Caco-2 (cell line): ENCODE measurements around the gene SIRT7. TPM values are rescaled to one million over a fixed set of nuclear protein-coding genes. Genes with fewer than 3 reads are reported as not detected.
"Not testable (repeated sequence)": the region's sequence is repeated elsewhere in the genome, so short reads cannot be mapped to it uniquely, and the experiment has no call there.

ENCODE experiments used
- BruUV-seq: library from RNA; stranded (reverse); fragments of 400-500 nt; replicated peaks from 2 replicates; lab custom pipeline; 2021; lab: Mats Ljungman, UMichigan
- CTCF ChIA-PET: fragments of 300-600 bp; sonication (Branson Sonifier 250); formaldehyde crosslinking; loops from one replicate; lab custom pipeline; 2022; ENCODE audit warnings: antibody characterized with exemption; lab: Charles Lee
- POLR2A ChIA-PET: fragments of 300-600 bp; sonication (Branson Sonifier 250); formaldehyde crosslinking; loops from one replicate; lab custom pipeline; 2022; ENCODE audit warnings: antibody characterized with exemption; lab: Charles Lee
- DNase-seq, 2 experiments: peaks; one replicate each; pipeline versions ENCODE4 v3.0.0 to v3.0.0-alpha.2; 2020 to 2022
- H3K27me3 ChIP-seq: replicated peaks from 2 replicates; pipeline ENCODE4 v1.6.0; 2011; ENCODE audit warnings: low read length; ENCODE audit not compliant: control insufficient read depth, insufficient read depth
- H3K36me3 ChIP-seq: 2 replicates; pipeline ENCODE4 v1.5.1; 2011; ENCODE audit warnings: low read length; ENCODE audit not compliant: control insufficient read depth, insufficient read depth
- H3K4me1 ChIP-seq: fragments of 250-450 bp; sonication (Bioruptor Pico); 2 replicates; pipeline ENCODE4 v1.5.1; 2020; ENCODE audit warnings: mild to moderate bottlenecking
- H3K4me3 ChIP-seq: 2 replicates; pipeline ENCODE4 v1.5.1; 2011; ENCODE audit warnings: low read depth, mild to moderate bottlenecking, control low read depth, low read length
- H3K9me3 ChIP-seq: fragments of 250-450 bp; sonication (Bioruptor Pico); 2 replicates; pipeline ENCODE4 v1.5.1; 2020; ENCODE audit warnings: mild to moderate bottlenecking, moderate library complexity
- H3K27ac Mint-ChIP-seq: one replicate; pipeline ENCODE4 v1.8.0; 2022; ENCODE audit warnings: mixed read lengths; ENCODE audit not compliant: unreplicated experiment
- H3K27me3 Mint-ChIP-seq: one replicate; pipeline ENCODE4 v1.8.0; 2022; ENCODE audit warnings: mixed read lengths; ENCODE audit not compliant: insufficient read depth, unreplicated experiment
- H3K36me3 Mint-ChIP-seq: one replicate; pipeline ENCODE4 v1.8.0; 2022; ENCODE audit warnings: mild to moderate bottlenecking, mixed read lengths; ENCODE audit not compliant: insufficient read depth, unreplicated experiment
- H3K4me1 Mint-ChIP-seq: one replicate; pipeline ENCODE4 v1.8.0; 2022; ENCODE audit warnings: low read depth, mixed read lengths; ENCODE audit not compliant: unreplicated experiment
- H3K4me3 Mint-ChIP-seq: one replicate; pipeline ENCODE4 v1.8.0; 2022; ENCODE audit warnings: mild to moderate bottlenecking, moderate library complexity, mixed read lengths; ENCODE audit not compliant: unreplicated experiment
- H3K9me3 Mint-ChIP-seq: one replicate; pipeline ENCODE4 v1.8.0; 2022; ENCODE audit warnings: mixed read lengths; ENCODE audit not compliant: unreplicated experiment
- CTCF ChIP-seq, 2 experiments: fragments of 200-600 bp in 1 of 2; IDR thresholded peaks; 1 replicate in 1 of 2; 2 replicates in 1 of 2; pipeline versions ENCODE4 v1.5.1 to v1.8.0; 2011 to 2022; ENCODE audit warnings: antibody characterized with exemption in 1 of 2, control low read depth in 1 of 2, inconsistent platforms in 1 of 2, low read depth in 1 of 2, low read length in 1 of 2, mild to moderate bottlenecking in 1 of 2, moderate library complexity in 1 of 2; ENCODE audit not compliant: insufficient read depth in 1 of 2, severe bottlenecking in 1 of 2, unreplicated experiment in 1 of 2
- intact Hi-C: fragments of 100-400 bp; cut with micrococcal nuclease; formaldehyde crosslinking; loops from one replicate; pipeline ENCODE4 v1.10.0; 2022; ENCODE audit not compliant: unreplicated experiment
- total RNA-seq: library from RNA; stranded (reverse); gene quantifications from 2 replicates; pipeline ENCODE4 v1.2.3, GENCODE V29; 2022

Gene SIRT7
- total RNA-seq, 1 experiment from 2014 or later, result 55.6 TPM

- Mint-ChIP-seq H3K27me3 (no peaks in the 10 kb centered on the region), H3K27ac (no peak overlapping the region), H3K4me3 (no peak overlapping the region), H3K36me3 (peaks cover 70% of the 10 kb centered on the region), H3K9me3 (no peaks in the 10 kb centered on the region), H3K4me1 (peaks cover 32% of the 10 kb centered on the region)
- peaks cover 19% of the 10 kb centered on the region for H3K4me1 ChIP-seq
- CTCF ChIA-PET, result interaction anchor here (0.5 kb wide), 1 partner anchor 29 kb away, joined by 3 read pairs; no protein-coding TSS in a partner anchor
- POLR2A ChIA-PET, result no interaction called here
- H3K9me3 ChIP-seq, result no peaks in the 10 kb centered on the region
- no peak for TF ChIP-seq CTCF (IDR thresholded peaks at IDR 0.05; ENCODE audit: insufficient read depth in 1 of 2, low read depth in 1 of 2, low read length in 1 of 2, severe bottlenecking in 1 of 2, unreplicated experiment in 1 of 2)
- no TSS peak for BruUV-seq
- H3K27me3 ChIP-seq, result no peaks in the 10 kb centered on the region
- no peak for DNase-seq
- no peak overlapping the region for H3K4me3 ChIP-seq
- intact Hi-C loops, result no loop called here
- peaks cover 6% of the 10 kb centered on the region for H3K36me3 ChIP-seq
These were observed 2.9 kb upstream of the SIRT7 start for GRCh38 chr17:81920612-81921536.

GRCh38 chr17:81918832-81919545 is 1.0 kb upstream of the SIRT7 start:
- no peak overlapping the region for H3K4me3 ChIP-seq
- peak overlapping the region; percentile 93 for H3K4me3 Mint-ChIP-seq
- DNase-seq, result no peak
- H3K4me1 Mint-ChIP-seq, result peaks cover 29% of the 10 kb centered on the region
- H3K4me1 ChIP-seq, result peaks cover 17% of the 10 kb centered on the region
- ChIA-PET POLR2A (no interaction called here), CTCF (no interaction called here)
- H3K27me3 Mint-ChIP-seq, result no peaks in the 10 kb centered on the region
- BruUV-seq, result no TSS peak
- H3K9me3 Mint-ChIP-seq, result no peaks in the 10 kb centered on the region
- intact Hi-C loops, result loop anchor here (1.0 kb wide), 1 partner anchor 7 kb away; no protein-coding TSS in a partner anchor
- peak overlapping the region; percentile 90 for H3K27ac Mint-ChIP-seq
- H3K36me3 ChIP-seq, result peaks cover 14% of the 10 kb centered on the region
- TF ChIP-seq CTCF (IDR thresholded peaks at IDR 0.05; ENCODE audit: insufficient read depth in 1 of 2, low read depth in 1 of 2, low read length in 1 of 2, severe bottlenecking in 1 of 2, unreplicated experiment in 1 of 2), result no peak
- no peaks in the 10 kb centered on the region for H3K9me3 ChIP-seq
- peaks cover 88% of the 10 kb centered on the region for H3K36me3 Mint-ChIP-seq
- H3K27me3 ChIP-seq, result no peaks in the 10 kb centered on the region

- H3K27me3 Mint-ChIP-seq, H3K27me3 ChIP-seq, CTCF ChIA-PET, H3K9me3 ChIP-seq, H3K9me3 Mint-ChIP-seq, DNase-seq, BruUV-seq: not testable (repeated sequence)
- peaks cover 14% of the 10 kb centered on the region for H3K36me3 ChIP-seq
- H3K4me1 ChIP-seq, result peaks cover 11% of the 10 kb centered on the region
- peak overlapping the region; percentile 86; the same call in 1 of the 2 replicates for H3K4me3 ChIP-seq
- Mint-ChIP-seq H3K4me1 (peaks cover 26% of the 10 kb centered on the region), H3K36me3 (peaks cover 94% of the 10 kb centered on the region), H3K27ac (peak overlapping the region; percentile 90), H3K4me3 (peak overlapping the region; percentile 93)
- intact Hi-C loops, result loop anchor here (1.0 kb wide), 1 partner anchor 8 kb away; no protein-coding TSS in a partner anchor
- POLR2A ChIA-PET, result interaction anchor here (1.3 kb wide), 1 partner anchor 8 kb away, joined by 11 read pairs; the partner anchor contains the start of gene MAFG
These were observed 325 bp upstream of the SIRT7 start for GRCh38 chr17:81918333-81918669.
